Endothelial cell of umbilical vein (primary cell): ENCODE results near the gene OR10R2. TPM values are rescaled to one million over a fixed set of nuclear protein-coding genes. Genes with fewer than 3 reads are reported as not detected.
A peak's percentile ranks its signal among the peaks of the same experiment; 100 is the strongest.

ENCODE experiments used
- BruUV-seq: library from RNA; stranded (reverse); fragments of 400-500 nt; replicated peaks from 2 replicates; lab custom pipeline; 2021; lab: Mats Ljungman, UMichigan
- CTCF ChIA-PET: fragments of 300-600, 350-600 bp; sonication (Branson Sonifier 250); formaldehyde crosslinking; loops from one replicate; lab custom pipeline; 2021; ENCODE audit warnings: antibody characterized with exemption, inconsistent platforms; lab: Charles Lee
- POLR2A ChIA-PET: fragments of 300-600, 350-600 bp; sonication (Branson Sonifier 250); formaldehyde crosslinking; loops from one replicate; lab custom pipeline; 2021; ENCODE audit warnings: antibody characterized with exemption, inconsistent platforms; lab: Charles Lee
- DNase-seq: peaks from one replicate; pipeline ENCODE4 v3.0.0-alpha.2; 2011; ENCODE audit warnings: low read depth, low spot score
- FAIRE-seq: peaks from 2 replicates; lab custom pipeline; 2011; peaks lifted over from hg19 to GRCh38; lab: Jason Lieb, UNC
- H2AFZ ChIP-seq: 2 replicates; pipeline ENCODE4 v1.6.0; 2012; ENCODE audit warnings: low read depth, low read length, control low read depth, inconsistent platforms
- H3K27ac ChIP-seq: 2 replicates; pipeline ENCODE4 v1.5.1; 2011; ENCODE audit warnings: low read depth, mild to moderate bottlenecking, control low read depth, low read length, moderate library complexity; ENCODE audit not compliant: insufficient read depth
- H3K27me3 ChIP-seq, 2 experiments: 2 replicates each; pipeline versions ENCODE4 v1.6.0 to v1.6.1; 2011; ENCODE audit warnings: low read length in 2 of 2, mixed read lengths in 1 of 2; ENCODE audit not compliant: control insufficient read depth in 2 of 2, insufficient read depth in 2 of 2
- H3K36me3 ChIP-seq, 2 experiments: 2 replicates in 1 of 2; 3 replicates in 1 of 2; pipeline ENCODE4 v1.5.1; 2011; ENCODE audit warnings: low read length in 2 of 2, mild to moderate bottlenecking in 1 of 2, moderate library complexity in 1 of 2; ENCODE audit not compliant: control insufficient read depth in 2 of 2, insufficient read depth in 2 of 2; ENCODE audit errors: extremely low read depth in 1 of 2
- H3K4me1 ChIP-seq: 3 replicates; pipeline ENCODE4 v1.5.1; 2011; ENCODE audit warnings: mild to moderate bottlenecking, low read length; ENCODE audit not compliant: control insufficient read depth, insufficient read depth; ENCODE audit errors: extremely low read depth
- H3K4me2 ChIP-seq: 2 replicates; pipeline ENCODE4 v1.6.1; 2011; ENCODE audit warnings: low read length, control low read depth, mixed read lengths; ENCODE audit not compliant: insufficient read depth
- H3K4me3 ChIP-seq, 3 experiments: fragments of 200-600 bp in 1 of 3; sonication (generic), shearing (Covaris generic) in 1 of 3; replicated peaks in 1 of 3; 2 replicates each; pipeline ENCODE4 v1.5.1; 2011 to 2016; ENCODE audit warnings: control low read depth in 3 of 3, low read length in 3 of 3, mild to moderate bottlenecking in 2 of 3, inconsistent platforms in 1 of 3, low read depth in 1 of 3, moderate library complexity in 1 of 3; ENCODE audit not compliant: insufficient read depth in 1 of 3
- H3K79me2 ChIP-seq: 2 replicates; pipeline ENCODE4 v1.6.0; 2012; ENCODE audit warnings: low read length, inconsistent platforms; ENCODE audit not compliant: control insufficient read depth, insufficient read depth
- H3K9ac ChIP-seq: replicated peaks from 2 replicates; pipeline ENCODE3; 2011; ENCODE audit warnings: low read length, control low read depth; ENCODE audit not compliant: insufficient read depth; ENCODE audit errors: extremely low read depth
- H3K9me1 ChIP-seq: replicated peaks from 3 replicates; pipeline ENCODE4 v1.6.0; 2011; ENCODE audit warnings: mild to moderate bottlenecking, low read length; ENCODE audit not compliant: control insufficient read depth, insufficient read depth; ENCODE audit errors: extremely low read depth
- H3K9me3 ChIP-seq: replicated peaks from 2 replicates; pipeline ENCODE4 v1.5.1; 2012; ENCODE audit warnings: low read length, inconsistent platforms; ENCODE audit not compliant: control insufficient read depth, insufficient read depth
- H4K20me1 ChIP-seq: replicated peaks from 2 replicates; pipeline ENCODE3; 2011; ENCODE audit warnings: mild to moderate bottlenecking, low read length; ENCODE audit not compliant: control insufficient read depth, insufficient read depth; ENCODE audit errors: extremely low read depth
- CTCF ChIP-seq, 2 donors: IDR thresholded peaks; 1 replicate in 1 of 2; 2 replicates in 1 of 2; pipeline ENCODE4 v1.5.1; 2011; ENCODE audit warnings: low read length in 2 of 2, mild to moderate bottlenecking in 2 of 2, moderate library complexity in 2 of 2, control low read depth in 1 of 2, inconsistent platforms in 1 of 2, low read depth in 1 of 2; ENCODE audit not compliant: insufficient read depth in 1 of 2; ENCODE audit errors: extremely low read depth in 1 of 2
- EZH2 ChIP-seq: IDR thresholded peaks from 2 replicates; pipeline ENCODE4 v1.6.1; 2012; ENCODE audit warnings: borderline replicate concordance, low read depth, mild to moderate bottlenecking, moderate library complexity, low read length, inconsistent platforms; ENCODE audit not compliant: severe bottlenecking
- FOS ChIP-seq: IDR thresholded peaks from 2 replicates; pipeline ENCODE4 v1.6.1; 2011; ENCODE audit warnings: mild to moderate bottlenecking, low read length, moderate library complexity, borderline replicate concordance; ENCODE audit not compliant: insufficient read depth
- GATA2 ChIP-seq: IDR thresholded peaks from 2 replicates; pipeline ENCODE4 v1.7.0; 2011; ENCODE audit warnings: low read depth, mild to moderate bottlenecking, moderate library complexity, mixed read lengths, low read length; ENCODE audit not compliant: insufficient read length, insufficient read depth
- JUN ChIP-seq: IDR thresholded peaks from 2 replicates; pipeline ENCODE4 v1.6.1; 2011; ENCODE audit warnings: borderline replicate concordance, low read depth; ENCODE audit not compliant: insufficient read length, insufficient read depth
- MAX ChIP-seq: IDR thresholded peaks from 2 replicates; pipeline ENCODE4 v1.6.1; 2011; ENCODE audit not compliant: insufficient read depth, insufficient read length
- MYC ChIP-seq: IDR thresholded peaks from one replicate; pipeline ENCODE4 v1.6.1; 2011; ENCODE audit warnings: mild to moderate bottlenecking, low read depth, low read length
- POLR2AphosphoS5 ChIP-seq: IDR thresholded peaks from 2 replicates; pipeline ENCODE4 v1.6.1; 2012; ENCODE audit warnings: low read depth, mild to moderate bottlenecking, control low read depth, low read length, moderate library complexity; ENCODE audit not compliant: insufficient read depth
- dilution Hi-C: fragments of 300-500 bp; cut with MboI; formaldehyde crosslinking; loops from one replicate; pipeline ENCODE4 v1.15.0; 2019; ENCODE audit warnings: low sequenced_read_pairs; ENCODE audit not compliant: extremely low pct_ligation_motif_present
- intact Hi-C: fragments of 100-400 bp; cut with micrococcal nuclease; formaldehyde crosslinking; loops from one replicate; pipeline ENCODE4 v1.10.0; 2022
- polyA plus RNA-seq, 4 experiments: library from polyadenylated mRNA; depleted of rRNA in 3 of 4; stranded (reverse) in 3 of 4; unstranded in 1 of 4; fragments of >200 nt; gene quantifications; 2 replicates each; pipeline versions ENCODE4 v1.2.1 to v1.2.3, GENCODE V29; 2011 to 2012; ENCODE audit warnings: missing spikeins in 1 of 4
- total RNA-seq: library from RNA; stranded (reverse); gene quantifications from 2 replicates; pipeline ENCODE4 v1.2.3, GENCODE V29; 2021

Gene OR10R2
- total and polyA plus RNA-seq, 2 donors (not counting 3 experiments of a cell fraction or from before 2014, with no cell fraction given): not detected

- intact Hi-C loops (no loop called here), dilution Hi-C loops (no loop called here)
- FAIRE-seq (no peak), DNase-seq (no peak)
- Histone ChIP-seq H3K4me1 (no peaks in the 10 kb centered on the region), H3K9me1 (no peaks in the 10 kb centered on the region), H3K27me3 (no peaks in the 10 kb centered on the region), H3K79me2 (no peaks in the 10 kb centered on the region), H3K9ac (no peak overlapping the region), H2AFZ (no peak overlapping the region), H4K20me1 (no peaks in the 10 kb centered on the region), H3K4me2 (no peak overlapping the region), H3K4me3 (no peak overlapping the region), H3K36me3 (no peaks in the 10 kb centered on the region), H3K9me3 (no peaks in the 10 kb centered on the region), H3K27ac (no peak overlapping the region)
- TF ChIP-seq MAX (no peak), JUN (no peak), EZH2 (no peak), MYC (no peak), GATA2 (no peak), POLR2AphosphoS5 (no peak)
- ChIA-PET POLR2A (no interaction called here), CTCF (interaction anchor here (1.6 to 2.7 kb wide), 2 partner anchors 16 to 318 kb away, joined by 4 to 9 read pairs; no protein-coding TSS in a partner anchor)
- BruUV-seq: no TSS peak
Observed at GRCh38 chr1:158521666-158522058, 49.6 kb downstream of the OR10R2 start.

- CTCF ChIA-PET: interaction anchor here (0.6 to 3.5 kb wide), 15 partner anchors 11 to 565 kb away, joined by 3 to 47 read pairs (median 4); no protein-coding TSS in a partner anchor
- no TSS peak for BruUV-seq
- dilution Hi-C loops: no loop called here
Observed at GRCh38 chr1:158527190-158527815, 55.3 kb downstream of the OR10R2 start.

More at GRCh38 chr1:158527190-158527815, 55.3 kb downstream of the OR10R2 start:
- no peak for TF ChIP-seq FOS
- peak in 1 of 2 donors; percentile 37 for TF ChIP-seq CTCF (IDR thresholded peaks at IDR 0.05; ENCODE audit: extremely low read depth in 1 of 2, insufficient read depth in 1 of 2, low read depth in 1 of 2, low read length in 2 of 2)
- H3K9me3 ChIP-seq: no peaks in the 10 kb centered on the region
- intact Hi-C loops: no loop called here
- H3K9me1 ChIP-seq: no peaks in the 10 kb centered on the region
- H3K79me2 ChIP-seq: no peaks in the 10 kb centered on the region
- no peaks in the 10 kb centered on the region for H4K20me1 ChIP-seq
- H3K27me3 ChIP-seq: no peaks in the 10 kb centered on the region
- POLR2A ChIA-PET: no interaction called here
- no peak overlapping the region for H3K9ac ChIP-seq
- H3K36me3 ChIP-seq: no peaks in the 10 kb centered on the region
- H3K27ac ChIP-seq: no peak overlapping the region
- FAIRE-seq (peak; percentile 40), DNase-seq (peak; percentile 24)
- H3K4me3 ChIP-seq: no peak overlapping the region
- H3K4me2 ChIP-seq: no peak overlapping the region
- H3K4me1 ChIP-seq: no peaks in the 10 kb centered on the region
- no peak overlapping the region for H2AFZ ChIP-seq
